ENCODE results near the gene ATP2A3.

Gene ATP2A3

DNA sequence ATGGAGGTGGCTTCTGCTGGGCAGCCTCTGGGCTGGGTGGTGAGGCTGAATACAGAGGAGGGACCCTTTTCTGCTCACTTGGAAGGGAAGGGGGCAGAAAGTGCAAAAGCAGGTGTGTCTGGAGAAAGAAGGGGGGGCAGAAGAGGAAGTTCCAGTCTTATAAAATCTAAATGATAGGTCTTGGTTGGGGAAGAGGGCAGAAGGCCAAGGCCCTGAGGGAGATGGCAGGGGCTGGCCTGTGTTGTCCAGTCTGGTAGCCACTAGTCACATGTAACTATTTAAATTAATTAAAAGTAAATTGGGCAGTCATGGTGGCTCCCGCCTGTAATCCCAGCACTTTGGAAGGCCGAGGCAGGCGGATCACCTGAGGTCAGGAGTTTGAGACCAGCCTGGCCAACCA lies 68.9 kb downstream of the ATP2A3 start:
- in situ Hi-C loops (cut with HindIII; ENCODE audit: low sequenced_read_pairs) = no loop called here

GRCh38 chr17:3894911-3895343 lies 69.3 kb downstream of the ATP2A3 start:
- in situ Hi-C loops (cut with HindIII; ENCODE audit: low sequenced_read_pairs) = no loop called here

- in situ Hi-C loops (cut with HindIII; ENCODE audit: low sequenced_read_pairs) = no loop called here
Measured at GRCh38 chr17:3894188-3894587, 70.0 kb downstream of the ATP2A3 start.

- in situ Hi-C loops (cut with HindIII; ENCODE audit: low sequenced_read_pairs) = no loop called here
Measured at GRCh38 chr17:3893720-3894116, 70.5 kb downstream of the ATP2A3 start.

DNA sequence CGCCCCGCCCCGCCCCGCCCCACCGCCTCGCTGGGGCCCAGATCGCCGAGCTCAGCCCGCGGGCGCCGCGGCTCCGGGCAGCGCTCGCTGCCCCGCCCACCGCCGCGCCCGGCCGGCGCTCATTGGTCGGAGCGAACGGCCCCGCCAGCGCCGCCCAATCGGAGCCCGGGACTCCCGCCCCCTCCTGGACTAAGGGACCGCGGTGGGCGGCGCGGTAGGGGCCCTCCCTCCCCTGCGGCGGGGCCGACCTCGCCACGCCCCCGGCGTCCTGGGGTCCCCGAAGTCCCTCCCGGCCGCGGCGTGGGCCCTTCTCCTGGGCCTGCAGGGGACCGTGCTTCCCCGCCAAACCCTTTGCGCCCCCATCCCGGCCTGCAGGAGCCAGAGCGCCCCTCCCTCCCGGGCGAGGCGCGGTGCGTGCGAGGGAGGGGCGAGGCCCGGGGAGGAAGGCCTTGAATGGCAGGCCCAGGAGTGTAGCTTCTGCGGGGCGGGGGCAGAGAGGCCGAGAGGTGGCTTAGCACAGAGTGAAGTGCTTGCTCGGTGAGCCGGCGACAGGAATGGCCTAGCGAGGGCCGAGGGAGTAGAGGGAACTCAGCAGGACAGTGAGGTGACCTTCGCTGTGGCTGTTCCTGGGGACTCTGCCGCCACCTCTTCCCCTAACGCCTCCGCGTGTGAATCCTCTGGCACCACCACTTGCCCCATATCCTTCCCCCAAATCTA lies 71.1 kb downstream of the ATP2A3 start, which contains the start of gene CAMKK1:
Gene CAMKK1, minus strand, starts transcription at position 51 of the 717 bp plus-strand sequence. CDS start 7,366 bp downstream, outside the sequence.
- in situ Hi-C loops (cut with HindIII; ENCODE audit: low sequenced_read_pairs) = no loop called here

DNA sequence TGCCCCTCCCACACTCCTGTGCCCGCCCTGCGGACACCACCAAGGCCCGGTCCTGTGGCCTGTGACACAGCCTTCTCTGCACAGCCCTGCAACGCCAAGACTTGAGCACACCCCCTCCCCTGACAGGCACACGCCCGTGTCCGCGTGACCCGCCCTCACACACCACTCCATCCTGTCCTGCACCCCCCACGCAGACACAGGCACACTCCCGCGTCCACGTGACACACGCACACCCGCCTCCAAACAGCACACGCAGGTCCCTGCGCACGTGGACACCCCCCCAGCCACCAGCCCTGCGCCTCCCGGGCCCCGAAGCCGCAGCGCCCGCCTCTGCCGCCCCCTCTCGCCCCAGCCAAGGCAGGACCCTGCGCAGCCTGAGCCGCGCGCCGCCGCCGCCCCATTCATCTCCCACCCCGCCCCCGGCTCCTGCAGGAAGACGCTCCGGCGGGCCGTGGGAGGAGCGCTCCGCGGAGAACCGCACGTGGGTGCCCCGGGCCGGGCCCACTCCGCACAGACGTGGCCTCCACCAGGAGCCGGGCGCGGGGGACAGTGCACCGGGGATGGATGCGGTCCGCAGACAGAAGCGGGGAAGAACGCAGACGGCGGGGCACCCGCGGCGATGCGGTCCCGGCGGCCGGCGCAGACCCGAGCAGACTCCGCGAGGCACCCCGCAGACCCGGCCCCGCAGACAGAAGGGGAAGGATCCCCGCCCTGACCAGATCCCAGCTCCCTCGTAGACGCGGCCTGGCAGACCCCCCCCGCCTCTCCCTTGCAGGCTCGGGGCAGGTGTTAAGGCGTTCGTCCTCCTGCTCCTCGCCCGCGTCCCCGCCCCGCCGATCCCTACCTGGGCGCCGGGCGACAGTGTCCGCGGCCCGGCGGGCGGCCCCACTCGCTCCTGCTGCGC lies 71.9 kb downstream of the ATP2A3 start:
- in situ Hi-C loops (cut with HindIII; ENCODE audit: low sequenced_read_pairs) = no loop called here

GRCh38 chr17:3891626-3892094 lies 72.6 kb downstream of the ATP2A3 start:
- in situ Hi-C loops (cut with HindIII; ENCODE audit: low sequenced_read_pairs) = no loop called here

DNA sequence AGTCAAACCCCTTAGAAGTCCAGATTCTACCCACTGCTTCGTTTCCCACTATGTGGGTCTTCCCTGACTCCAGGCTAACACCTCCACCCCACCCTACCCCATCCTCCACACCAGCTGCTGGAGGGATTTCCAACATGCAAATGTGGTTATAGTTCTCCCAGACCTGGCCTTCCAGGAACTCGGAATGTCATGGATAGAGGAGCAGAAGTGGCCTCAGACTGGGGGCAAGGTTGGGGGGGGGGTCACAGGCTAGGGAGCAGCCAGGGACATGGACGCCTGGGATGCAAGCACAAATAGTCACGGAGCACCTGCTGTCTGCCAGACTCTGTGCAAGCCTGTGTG lies 73.4 kb downstream of the ATP2A3 start:
- in situ Hi-C loops (cut with HindIII; ENCODE audit: low sequenced_read_pairs) = no loop called here

- in situ Hi-C loops (cut with HindIII; ENCODE audit: low sequenced_read_pairs) = no loop called here
Measured at GRCh38 chr17:3890082-3890877, 74.0 kb downstream of the ATP2A3 start.

DNA sequence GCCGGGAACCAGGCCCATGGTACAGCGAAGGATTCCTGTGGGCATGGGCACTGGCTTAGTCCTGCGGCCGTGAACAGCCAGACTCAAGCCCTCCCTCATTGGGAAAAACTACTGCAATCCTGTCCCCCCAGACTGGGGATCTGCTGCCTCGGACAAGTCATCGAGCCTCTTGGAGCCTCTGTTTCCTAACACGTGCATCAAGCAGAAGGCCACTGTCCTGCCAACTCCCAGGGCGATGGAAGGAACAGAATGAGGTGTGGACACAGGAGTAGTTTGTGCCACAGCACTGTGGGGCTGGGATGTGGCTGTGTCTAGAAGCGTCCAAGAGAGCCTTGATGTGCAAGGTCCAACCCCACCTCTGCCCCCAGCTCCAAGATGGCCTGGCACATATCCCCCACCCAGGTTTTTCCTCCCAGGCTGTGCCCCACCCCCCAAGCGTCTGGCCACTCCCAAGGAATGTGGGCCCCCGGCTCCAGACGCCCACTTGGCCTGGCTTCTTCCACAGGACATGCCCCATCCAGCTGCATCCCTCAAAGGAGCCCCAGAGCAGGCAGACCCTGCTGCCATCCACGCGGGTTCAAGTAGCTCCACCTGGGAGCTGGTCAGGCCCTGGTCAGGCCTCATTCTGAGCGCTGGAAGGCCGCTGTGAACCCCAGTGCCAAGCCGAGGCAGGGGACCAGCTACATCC lies 74.8 kb downstream of the ATP2A3 start:
- in situ Hi-C loops (cut with HindIII; ENCODE audit: low sequenced_read_pairs) = no loop called here

DNA sequence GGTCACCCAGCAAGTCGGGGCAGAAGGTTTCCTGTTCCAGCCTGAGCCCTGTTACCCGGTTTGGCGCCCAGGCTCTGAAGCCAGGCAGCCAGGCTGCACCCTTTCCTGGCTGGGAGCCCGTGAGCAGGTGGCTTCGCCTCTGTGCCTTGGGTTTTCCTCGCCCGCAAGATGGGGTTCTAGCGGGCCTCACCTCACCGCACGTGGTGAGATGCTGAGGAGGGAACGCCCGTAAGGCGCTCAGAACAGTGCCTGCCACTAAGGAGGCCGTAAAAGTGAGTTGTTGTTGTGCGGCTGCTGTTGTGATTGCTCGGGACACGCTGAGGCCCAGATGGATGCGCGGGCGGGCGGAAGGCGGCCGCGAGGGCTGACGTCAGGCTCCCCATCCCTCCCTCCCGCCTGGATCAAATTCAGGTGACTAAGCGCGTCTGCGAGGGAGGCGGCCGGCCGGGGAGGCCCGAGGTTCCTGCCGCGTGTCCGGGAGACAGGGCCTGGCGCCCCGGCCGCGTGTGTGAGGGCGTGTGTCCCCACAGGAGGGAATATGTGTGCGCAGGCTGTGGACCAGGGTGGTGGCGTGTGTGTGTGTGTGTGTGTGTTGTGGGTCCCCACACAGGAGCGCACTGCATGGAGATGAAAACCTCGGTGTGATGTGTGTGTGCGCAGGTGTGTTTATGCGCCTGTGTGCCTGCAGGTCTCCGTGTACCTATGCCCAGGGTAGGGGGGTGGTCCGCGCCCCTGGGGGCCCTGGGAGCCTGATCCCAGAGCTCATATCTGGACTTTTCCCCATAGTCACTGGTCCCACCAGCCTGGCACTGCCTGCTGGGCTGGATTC lies 75.7 kb downstream of the ATP2A3 start:
- in situ Hi-C loops (cut with HindIII; ENCODE audit: low sequenced_read_pairs) = no loop called here

- in situ Hi-C loops (cut with HindIII; ENCODE audit: low sequenced_read_pairs) = no loop called here
Measured at GRCh38 chr17:3887804-3888203, 76.4 kb downstream of the ATP2A3 start.

DNA sequence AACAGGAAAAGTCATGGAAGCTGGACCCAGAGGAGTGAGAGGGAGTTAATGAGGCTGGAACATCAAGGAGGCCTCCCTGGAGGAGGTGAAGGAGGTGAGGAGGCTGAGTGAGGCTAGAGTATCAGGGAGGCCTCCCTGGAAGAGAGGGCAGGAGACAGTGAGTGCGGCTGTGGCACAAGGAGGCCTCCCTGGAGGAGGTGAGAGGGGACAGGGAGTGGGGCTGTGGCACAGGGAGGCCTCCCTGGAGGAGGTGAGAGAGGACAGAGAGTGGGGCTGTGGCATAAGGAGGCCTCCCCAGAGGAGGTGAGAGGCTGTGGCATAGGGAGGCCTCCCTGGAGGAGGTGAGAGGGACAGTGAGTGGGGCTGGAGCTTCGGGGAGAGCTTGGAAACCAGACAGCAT lies 76.8 kb downstream of the ATP2A3 start:
- in situ Hi-C loops (cut with HindIII; ENCODE audit: low sequenced_read_pairs) = no loop called here

GRCh38 chr17:3886776-3887175 lies 77.5 kb downstream of the ATP2A3 start:
- in situ Hi-C loops (cut with HindIII; ENCODE audit: low sequenced_read_pairs) = no loop called here

DNA sequence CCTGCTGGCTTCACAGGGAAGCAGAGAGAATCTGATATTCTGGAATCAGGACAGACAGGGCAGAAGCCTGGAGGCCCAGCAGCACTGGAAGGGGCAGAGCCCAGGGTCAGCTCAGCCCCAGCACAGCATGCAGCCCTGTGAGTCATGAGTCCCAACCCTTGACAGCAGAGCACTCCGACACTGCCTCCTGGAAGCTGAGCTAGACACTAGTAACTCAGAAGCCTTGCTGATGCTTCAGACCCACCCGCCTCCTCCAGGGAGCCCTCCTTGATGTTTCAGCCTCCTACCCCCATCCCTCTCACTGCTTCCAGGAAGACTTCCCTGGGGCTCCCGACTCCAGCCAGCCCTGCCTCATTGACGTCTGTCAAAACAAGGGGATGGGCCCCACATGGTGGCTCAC lies 78.3 kb downstream of the ATP2A3 start:
- in situ Hi-C loops (cut with HindIII; ENCODE audit: low sequenced_read_pairs) = no loop called here

GRCh38 chr17:3885271-3885670 lies 79.0 kb downstream of the ATP2A3 start:
- in situ Hi-C loops (cut with HindIII; ENCODE audit: low sequenced_read_pairs) = no loop called here

GRCh38 chr17:3884188-3884587 lies 80.0 kb downstream of the ATP2A3 start:
- in situ Hi-C loops (cut with HindIII; ENCODE audit: low sequenced_read_pairs) = no loop called here

DNA sequence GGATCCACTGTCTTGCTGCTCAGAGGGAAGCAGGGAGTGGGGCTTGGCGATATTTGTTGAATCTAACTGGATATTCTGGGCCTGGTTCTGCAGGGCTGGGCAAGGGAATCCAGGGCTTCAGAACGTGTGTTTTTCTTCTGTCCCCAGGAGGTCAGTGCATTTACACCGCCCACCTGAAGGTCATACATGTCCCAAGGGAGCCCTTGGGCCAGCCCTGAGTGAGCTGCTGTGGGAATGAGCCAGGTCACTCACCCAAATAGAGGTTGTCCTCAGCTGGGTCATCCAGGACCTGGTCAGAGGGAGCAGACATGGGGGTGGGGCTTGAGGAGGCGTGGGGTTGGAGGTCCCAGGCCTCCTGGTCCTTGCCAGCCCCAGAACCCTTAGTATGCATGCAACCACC lies 82.0 kb downstream of the ATP2A3 start:
- in situ Hi-C loops (cut with HindIII; ENCODE audit: low sequenced_read_pairs) = no loop called here

- in situ Hi-C loops (cut with HindIII; ENCODE audit: low sequenced_read_pairs) = no loop called here
Measured at GRCh38 chr17:3880983-3881382, 83.3 kb downstream of the ATP2A3 start.
